Activated CD8-positive, alpha-beta T cell treated with anti-CD3 and anti-CD28 coated beads for 36 hours (primary cell): ENCODE results near the gene MCTP1. TPM values are rescaled to one million over a fixed set of nuclear protein-coding genes. Genes with fewer than 3 reads are reported as not detected.
A peak's percentile ranks its signal among the peaks of the same experiment; 100 is the strongest.

ENCODE experiments used
- ATAC-seq: fragments of 200-7000 bp; cut with Tn5 transposase; one replicate; pipeline ENCODE4 v1.10.0; 2021; ENCODE audit warnings: mild to moderate bottlenecking, moderate library complexity
- CTCF ChIA-PET: fragments of 350-600 bp; sonication (Branson Sonifier 250); formaldehyde crosslinking; loops from one replicate; lab custom pipeline; 2021; ENCODE audit warnings: antibody characterized with exemption; lab: Charles Lee
- POLR2A ChIA-PET: fragments of 350-600 bp; sonication (Branson Sonifier 250); formaldehyde crosslinking; loops from one replicate; lab custom pipeline; 2021; ENCODE audit warnings: antibody characterized with exemption; lab: Charles Lee
- DNase-seq: peaks from one replicate; pipeline ENCODE4 v3.0.0-alpha.2; 2020
- H3K27ac Mint-ChIP-seq: one replicate; pipeline ENCODE4 v1.8.0; 2021; ENCODE audit warnings: mild to moderate bottlenecking, mixed read lengths
- H3K27me3 Mint-ChIP-seq: one replicate; pipeline ENCODE4 v1.8.0; 2021; ENCODE audit warnings: mixed read lengths
- H3K36me3 Mint-ChIP-seq: one replicate; pipeline ENCODE4 v1.8.0; 2021; ENCODE audit warnings: low read depth, mixed read lengths
- H3K4me1 Mint-ChIP-seq: one replicate; pipeline ENCODE4 v1.8.0; 2021; ENCODE audit warnings: low read depth, mixed read lengths
- H3K4me3 Mint-ChIP-seq: one replicate; pipeline ENCODE4 v1.8.0; 2021; ENCODE audit warnings: mild to moderate bottlenecking, moderate library complexity, mixed read lengths
- H3K9me3 Mint-ChIP-seq: one replicate; pipeline ENCODE4 v1.8.0; 2021; ENCODE audit warnings: mixed read lengths
- CTCF ChIP-seq: fragments of 200-600 bp; IDR thresholded peaks from one replicate; pipeline ENCODE4 v1.8.0; 2022; ENCODE audit warnings: antibody characterized with exemption, mild to moderate bottlenecking
- intact Hi-C: fragments of 100-400 bp; cut with micrococcal nuclease; formaldehyde crosslinking; loops from one replicate; pipeline ENCODE4 v1.10.0; 2022
- total RNA-seq, 2 experiments: library from RNA; stranded (reverse); gene quantifications; one replicate each; pipeline ENCODE4 v1.2.3, GENCODE V29; 2021

Gene MCTP1
- total RNA-seq, 2 experiments from 2014 or later, result 0.20 to 0.40 TPM

- ChIA-PET POLR2A (no interaction called here), CTCF (no interaction called here)
- Mint-ChIP-seq H3K27me3 (no peaks in the 10 kb centered on the region), H3K4me3 (no peak overlapping the region), H3K9me3 (peaks cover 9% of the 10 kb centered on the region), H3K4me1 (no peaks in the 10 kb centered on the region), H3K36me3 (no peaks in the 10 kb centered on the region), H3K27ac (no peak overlapping the region)
- ATAC-seq (no peak), DNase-seq (no peak)
- TF ChIP-seq CTCF, result no peak
- intact Hi-C loops, result no loop called here
Measured at GRCh38 chr5:95032801-95033200, 252.1 kb downstream of the MCTP1 start.

- DNase-seq, result peak; percentile 1
- H3K27me3 Mint-ChIP-seq, result no peaks in the 10 kb centered on the region
- no peak overlapping the region for H3K27ac Mint-ChIP-seq
- H3K4me1 Mint-ChIP-seq, result peaks cover 7% of the 10 kb centered on the region
- TF ChIP-seq CTCF, result no peak
- H3K4me3 Mint-ChIP-seq, result no peak overlapping the region
- CTCF ChIA-PET, result no interaction called here
- no peak for ATAC-seq
- POLR2A ChIA-PET, result no interaction called here
- H3K36me3 Mint-ChIP-seq, result no peaks in the 10 kb centered on the region
- intact Hi-C loops, result no loop called here
- peaks cover 9% of the 10 kb centered on the region for H3K9me3 Mint-ChIP-seq
Measured at GRCh38 chr5:95029569-95030366, 255.1 kb downstream of the MCTP1 start.

GRCh38 chr5:95027775-95028174 is 257.1 kb downstream of the MCTP1 start:
- H3K27ac Mint-ChIP-seq, result no peak overlapping the region
- TF ChIP-seq CTCF, result no peak
- H3K4me3 Mint-ChIP-seq, result no peak overlapping the region
- ChIA-PET CTCF (no interaction called here), POLR2A (no interaction called here)
- H3K27me3 Mint-ChIP-seq, result no peaks in the 10 kb centered on the region
- no peaks in the 10 kb centered on the region for H3K36me3 Mint-ChIP-seq
- peaks cover 10% of the 10 kb centered on the region for H3K4me1 Mint-ChIP-seq
- ATAC-seq (peak; percentile 24), DNase-seq (no peak)
- intact Hi-C loops, result no loop called here
- H3K9me3 Mint-ChIP-seq, result peaks cover 3% of the 10 kb centered on the region

- POLR2A ChIA-PET, result no interaction called here
- TF ChIP-seq CTCF, result no peak
- intact Hi-C loops, result no loop called here
- DNase-seq (no peak), ATAC-seq (peak; percentile 34)
- Mint-ChIP-seq H3K36me3 (no peaks in the 10 kb centered on the region), H3K27me3 (no peaks in the 10 kb centered on the region), H3K4me3 (no peak overlapping the region), H3K27ac (no peak overlapping the region), H3K9me3 (no peaks in the 10 kb centered on the region), H3K4me1 (peaks cover 10% of the 10 kb centered on the region)
- CTCF ChIA-PET, result interaction anchor here (0.6 kb wide), 1 partner anchor 274 kb away, joined by 3 read pairs; no protein-coding TSS in a partner anchor
Measured at GRCh38 chr5:95027151-95027721, 257.7 kb downstream of the MCTP1 start.

- Mint-ChIP-seq H3K4me1 (peaks cover 10% of the 10 kb centered on the region), H3K9me3 (no peaks in the 10 kb centered on the region), H3K27me3 (no peaks in the 10 kb centered on the region), H3K27ac (no peak overlapping the region), H3K36me3 (no peaks in the 10 kb centered on the region), H3K4me3 (no peak overlapping the region)
- DNase-seq (no peak), ATAC-seq (no peak)
- intact Hi-C loops, result no loop called here
- ChIA-PET POLR2A (no interaction called here), CTCF (no interaction called here)
- no peak for TF ChIP-seq CTCF
Measured at GRCh38 chr5:95026718-95027117, 258.2 kb downstream of the MCTP1 start.
